GM23338 (cell line): ENCODE data around the gene TRMT6. TPM values are rescaled to one million over a fixed set of nuclear protein-coding genes. Genes with fewer than 3 reads are reported as not detected.
A peak's percentile ranks its signal among the peaks of the same experiment; 100 is the strongest.

Experiments
- ATAC-seq: fragments of 200-7000 bp; cut with Tn5 transposase; 3 replicates; pipeline ENCODE4 v1.9.1; 2020
- DNase-seq: peaks from one replicate; pipeline ENCODE4 v3.0.0-alpha.2; 2015; ENCODE audit warnings: low spot score
- H2AFZ ChIP-seq: fragments of 200-600 bp; sonication (generic); 2 replicates; pipeline ENCODE4 v1.8.0; 2016; ENCODE audit warnings: antibody characterized with exemption, mild to moderate bottlenecking, moderate library complexity
- H3F3A ChIP-seq: fragments of 200-600 bp; sonication (generic); replicated peaks from 2 replicates; pipeline ENCODE4 v1.8.0; 2017; ENCODE audit warnings: antibody characterized with exemption, mixed run types, low read depth
- H3K27ac ChIP-seq: fragments of 200-600 bp; sonication (generic); 2 replicates; pipeline ENCODE4 v1.6.1; 2016; ENCODE audit warnings: low read depth
- H3K27me3 ChIP-seq: fragments of 200-600 bp; sonication (generic); 2 replicates; pipeline ENCODE4 v1.8.0; 2016; ENCODE audit warnings: mild to moderate bottlenecking, mixed run types, moderate library complexity; ENCODE audit not compliant: insufficient read depth
- H3K36me3 ChIP-seq: fragments of 200-600 bp; sonication (generic); 2 replicates; pipeline ENCODE4 v1.8.0; 2016; ENCODE audit warnings: mild to moderate bottlenecking; ENCODE audit not compliant: insufficient read depth
- H3K4me1 ChIP-seq: fragments of 200-600 bp; sonication (generic); 2 replicates; pipeline ENCODE4 v1.8.0; 2016; ENCODE audit warnings: mild to moderate bottlenecking, moderate library complexity; ENCODE audit not compliant: insufficient read depth
- H3K4me2 ChIP-seq: fragments of 200-600 bp; sonication (generic); 2 replicates; pipeline ENCODE4 v1.7.1; 2017; ENCODE audit warnings: mixed run types
- H3K4me3 ChIP-seq: fragments of 200-600 bp; sonication (generic); 2 replicates; pipeline ENCODE4 v1.6.1; 2016; ENCODE audit warnings: mixed run types
- H3K79me2 ChIP-seq: fragments of 200-600 bp; sonication (generic); replicated peaks from 2 replicates; pipeline ENCODE4 v1.8.0; 2017; ENCODE audit warnings: mild to moderate bottlenecking; ENCODE audit not compliant: insufficient read depth
- H3K9me2 ChIP-seq: fragments of 200-600 bp; sonication (generic); 2 replicates; pipeline ENCODE4 v1.8.0; 2017; ENCODE audit not compliant: insufficient read depth
- H4K20me1 ChIP-seq: fragments of 200-600 bp; sonication (generic); replicated peaks from 2 replicates; pipeline ENCODE4 v1.8.0; 2017; ENCODE audit warnings: mild to moderate bottlenecking; ENCODE audit not compliant: insufficient read depth
- H3K27ac Mint-ChIP-seq: 2 replicates; pipeline ENCODE4 v1.8.0; 2020; ENCODE audit warnings: inconsistent platforms, mild to moderate bottlenecking, moderate library complexity, mixed read lengths
- H3K27me3 Mint-ChIP-seq: 3 replicates; pipeline ENCODE4 v1.8.0; 2022; ENCODE audit warnings: low read depth, mild to moderate bottlenecking, moderate library complexity, mixed read lengths, inconsistent platforms; ENCODE audit not compliant: insufficient read depth, poor library complexity
- H3K36me3 Mint-ChIP-seq: 3 replicates; pipeline ENCODE4 v1.8.0; 2021; ENCODE audit warnings: low read depth, mild to moderate bottlenecking, inconsistent platforms, moderate library complexity, mixed read lengths
- H3K4me1 Mint-ChIP-seq: 3 replicates; pipeline ENCODE4 v1.8.0; 2020; ENCODE audit warnings: mild to moderate bottlenecking, inconsistent platforms, mixed read lengths
- H3K4me3 Mint-ChIP-seq: 3 replicates; pipeline ENCODE4 v1.8.0; 2021; ENCODE audit warnings: moderate library complexity, mild to moderate bottlenecking, inconsistent platforms, mixed read lengths
- H3K9me3 Mint-ChIP-seq: 3 replicates; pipeline ENCODE4 v1.8.0; 2020; ENCODE audit warnings: moderate library complexity, mild to moderate bottlenecking, inconsistent platforms, mixed read lengths
- CREB1 ChIP-seq: fragments of 250-450 bp; sonication (Bioruptor Pico); IDR thresholded peaks from 2 replicates; pipeline ENCODE4 v1.5.0; 2020; ENCODE audit warnings: low read depth, mild to moderate bottlenecking, moderate library complexity
- EZH2 ChIP-seq: fragments of 200-600 bp; sonication (generic); IDR thresholded peaks from one replicate; pipeline ENCODE4 v1.8.0; 2017; ENCODE audit warnings: antibody characterized with exemption, mild to moderate bottlenecking, low read depth; ENCODE audit not compliant: unreplicated experiment
- EZH2phosphoT487 ChIP-seq: fragments of 200-600 bp; sonication (generic); IDR thresholded peaks from one replicate; pipeline ENCODE4 v1.8.1; 2018; ENCODE audit warnings: antibody characterized with exemption; ENCODE audit not compliant: unreplicated experiment
- JUNB ChIP-seq: IDR thresholded peaks from one replicate; pipeline ENCODE4 v1.6.1; 2016; ENCODE audit warnings: antibody characterized with exemption; ENCODE audit not compliant: unreplicated experiment
- NANOG ChIP-seq: IDR thresholded peaks from 2 replicates; pipeline ENCODE4 v1.6.1; 2016; ENCODE audit warnings: antibody characterized with exemption, borderline replicate concordance
- POLR2AphosphoS5 ChIP-seq: IDR thresholded peaks from 2 replicates; pipeline ENCODE4 v1.6.1; 2016; ENCODE audit warnings: antibody characterized with exemption, low read depth
- STAT1 ChIP-seq: IDR thresholded peaks from one replicate; pipeline ENCODE4 v1.6.1; 2016; ENCODE audit warnings: antibody characterized with exemption; ENCODE audit not compliant: unreplicated experiment
- ZNF114 ChIP-seq: fragments of 250-450 bp; sonication (Bioruptor Pico); IDR thresholded peaks from 2 replicates; pipeline ENCODE4 v1.5.0; 2020; ENCODE audit warnings: mild to moderate bottlenecking, moderate library complexity
- ZNF331 ChIP-seq: fragments of 250-450 bp; sonication (Bioruptor Pico); IDR thresholded peaks from 2 replicates; pipeline ENCODE4 v1.5.0; 2020; ENCODE audit warnings: low read depth, mild to moderate bottlenecking, moderate library complexity
- polyA plus RNA-seq: library from polyadenylated mRNA; unstranded; fragments of >200 nt; fragmentation: Nextera tagmentation; extraction: Ambion mirVana; gene quantifications from 2 replicates; pipeline ENCODE4 v1.2.1, GENCODE V29; 2016
- total RNA-seq: library from RNA; depleted of rRNA; stranded (reverse); fragments of >200 nt; shearing (Covaris generic); gene quantifications from 2 replicates; pipeline ENCODE4 v1.2.3, GENCODE V29; 2014
- TF ChIP-seq, protein P1 (sequence below): fragments of 250-450 bp; sonication (Bioruptor Pico); IDR thresholded peaks from 2 replicates; pipeline ENCODE4 v1.5.0; 2020; ENCODE audit warnings: mild to moderate bottlenecking, moderate library complexity
- TF ChIP-seq, protein P2 (sequence below), 2 experiments: fragments of 200-600 bp in 1 of 2; sonication (generic) in 1 of 2; conservative IDR thresholded peaks; 2 replicates each; pipeline versions ENCODE4 v1.5.1 to v1.6.1; 2016 to 2017; ENCODE audit warnings: antibody characterized with exemption in 2 of 2, low read depth in 2 of 2, mild to moderate bottlenecking in 2 of 2, moderate library complexity in 1 of 2
- TF ChIP-seq, protein P3 (sequence below): IDR thresholded peaks from 2 replicates; pipeline ENCODE4 v1.6.1; 2016; ENCODE audit warnings: antibody characterized with exemption
- TF ChIP-seq, protein P4 (sequence below): IDR thresholded peaks from one replicate; pipeline ENCODE4 v1.6.1; 2018; ENCODE audit warnings: antibody characterized with exemption; ENCODE audit not compliant: unreplicated experiment

The TRMT6 gene
- total and polyA plus RNA-seq, 2 experiments from 2014 or later = 15.5 to 26.3 TPM

DNA sequence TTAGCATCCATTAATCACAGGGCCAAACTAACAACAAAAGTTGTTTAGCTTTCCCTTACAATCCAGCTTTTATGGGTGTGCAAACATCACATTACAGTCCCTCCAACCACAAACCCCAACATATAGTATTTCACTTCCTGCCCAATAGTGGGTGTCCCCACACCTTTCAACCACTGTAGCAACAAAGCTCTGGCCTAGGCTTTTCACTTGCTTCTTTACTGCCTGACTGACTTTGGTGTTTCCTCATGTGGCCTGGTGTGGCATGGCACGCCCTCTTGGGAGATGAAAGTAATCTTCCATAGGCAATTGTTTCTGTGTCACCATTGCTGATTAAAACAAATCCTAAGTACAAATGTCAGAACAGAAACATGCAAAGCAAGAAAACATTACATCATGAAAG is 46.4 kb upstream of the TRMT6 start:
- H3F3A ChIP-seq = no peaks in the 10 kb centered on the region
- H3K4me2 ChIP-seq = no peak overlapping the region
- no peak overlapping the region for H3K27ac Mint-ChIP-seq
- no peaks in the 10 kb centered on the region; the same call in 1 of the 2 replicates for H4K20me1 ChIP-seq
- H3K4me3 Mint-ChIP-seq = no peak overlapping the region
- H3K4me3 ChIP-seq = no peak overlapping the region
- no peaks in the 10 kb centered on the region; the same call in 1 of the 2 replicates for H3K4me1 ChIP-seq
- peaks cover 7% of the 10 kb centered on the region for H3K4me1 Mint-ChIP-seq
- peak; percentile 69 for ATAC-seq
- H3K9me3 Mint-ChIP-seq = no peaks in the 10 kb centered on the region
- TF ChIP-seq EZH2 = no peak
- TF ChIP-seq, protein P1, sequence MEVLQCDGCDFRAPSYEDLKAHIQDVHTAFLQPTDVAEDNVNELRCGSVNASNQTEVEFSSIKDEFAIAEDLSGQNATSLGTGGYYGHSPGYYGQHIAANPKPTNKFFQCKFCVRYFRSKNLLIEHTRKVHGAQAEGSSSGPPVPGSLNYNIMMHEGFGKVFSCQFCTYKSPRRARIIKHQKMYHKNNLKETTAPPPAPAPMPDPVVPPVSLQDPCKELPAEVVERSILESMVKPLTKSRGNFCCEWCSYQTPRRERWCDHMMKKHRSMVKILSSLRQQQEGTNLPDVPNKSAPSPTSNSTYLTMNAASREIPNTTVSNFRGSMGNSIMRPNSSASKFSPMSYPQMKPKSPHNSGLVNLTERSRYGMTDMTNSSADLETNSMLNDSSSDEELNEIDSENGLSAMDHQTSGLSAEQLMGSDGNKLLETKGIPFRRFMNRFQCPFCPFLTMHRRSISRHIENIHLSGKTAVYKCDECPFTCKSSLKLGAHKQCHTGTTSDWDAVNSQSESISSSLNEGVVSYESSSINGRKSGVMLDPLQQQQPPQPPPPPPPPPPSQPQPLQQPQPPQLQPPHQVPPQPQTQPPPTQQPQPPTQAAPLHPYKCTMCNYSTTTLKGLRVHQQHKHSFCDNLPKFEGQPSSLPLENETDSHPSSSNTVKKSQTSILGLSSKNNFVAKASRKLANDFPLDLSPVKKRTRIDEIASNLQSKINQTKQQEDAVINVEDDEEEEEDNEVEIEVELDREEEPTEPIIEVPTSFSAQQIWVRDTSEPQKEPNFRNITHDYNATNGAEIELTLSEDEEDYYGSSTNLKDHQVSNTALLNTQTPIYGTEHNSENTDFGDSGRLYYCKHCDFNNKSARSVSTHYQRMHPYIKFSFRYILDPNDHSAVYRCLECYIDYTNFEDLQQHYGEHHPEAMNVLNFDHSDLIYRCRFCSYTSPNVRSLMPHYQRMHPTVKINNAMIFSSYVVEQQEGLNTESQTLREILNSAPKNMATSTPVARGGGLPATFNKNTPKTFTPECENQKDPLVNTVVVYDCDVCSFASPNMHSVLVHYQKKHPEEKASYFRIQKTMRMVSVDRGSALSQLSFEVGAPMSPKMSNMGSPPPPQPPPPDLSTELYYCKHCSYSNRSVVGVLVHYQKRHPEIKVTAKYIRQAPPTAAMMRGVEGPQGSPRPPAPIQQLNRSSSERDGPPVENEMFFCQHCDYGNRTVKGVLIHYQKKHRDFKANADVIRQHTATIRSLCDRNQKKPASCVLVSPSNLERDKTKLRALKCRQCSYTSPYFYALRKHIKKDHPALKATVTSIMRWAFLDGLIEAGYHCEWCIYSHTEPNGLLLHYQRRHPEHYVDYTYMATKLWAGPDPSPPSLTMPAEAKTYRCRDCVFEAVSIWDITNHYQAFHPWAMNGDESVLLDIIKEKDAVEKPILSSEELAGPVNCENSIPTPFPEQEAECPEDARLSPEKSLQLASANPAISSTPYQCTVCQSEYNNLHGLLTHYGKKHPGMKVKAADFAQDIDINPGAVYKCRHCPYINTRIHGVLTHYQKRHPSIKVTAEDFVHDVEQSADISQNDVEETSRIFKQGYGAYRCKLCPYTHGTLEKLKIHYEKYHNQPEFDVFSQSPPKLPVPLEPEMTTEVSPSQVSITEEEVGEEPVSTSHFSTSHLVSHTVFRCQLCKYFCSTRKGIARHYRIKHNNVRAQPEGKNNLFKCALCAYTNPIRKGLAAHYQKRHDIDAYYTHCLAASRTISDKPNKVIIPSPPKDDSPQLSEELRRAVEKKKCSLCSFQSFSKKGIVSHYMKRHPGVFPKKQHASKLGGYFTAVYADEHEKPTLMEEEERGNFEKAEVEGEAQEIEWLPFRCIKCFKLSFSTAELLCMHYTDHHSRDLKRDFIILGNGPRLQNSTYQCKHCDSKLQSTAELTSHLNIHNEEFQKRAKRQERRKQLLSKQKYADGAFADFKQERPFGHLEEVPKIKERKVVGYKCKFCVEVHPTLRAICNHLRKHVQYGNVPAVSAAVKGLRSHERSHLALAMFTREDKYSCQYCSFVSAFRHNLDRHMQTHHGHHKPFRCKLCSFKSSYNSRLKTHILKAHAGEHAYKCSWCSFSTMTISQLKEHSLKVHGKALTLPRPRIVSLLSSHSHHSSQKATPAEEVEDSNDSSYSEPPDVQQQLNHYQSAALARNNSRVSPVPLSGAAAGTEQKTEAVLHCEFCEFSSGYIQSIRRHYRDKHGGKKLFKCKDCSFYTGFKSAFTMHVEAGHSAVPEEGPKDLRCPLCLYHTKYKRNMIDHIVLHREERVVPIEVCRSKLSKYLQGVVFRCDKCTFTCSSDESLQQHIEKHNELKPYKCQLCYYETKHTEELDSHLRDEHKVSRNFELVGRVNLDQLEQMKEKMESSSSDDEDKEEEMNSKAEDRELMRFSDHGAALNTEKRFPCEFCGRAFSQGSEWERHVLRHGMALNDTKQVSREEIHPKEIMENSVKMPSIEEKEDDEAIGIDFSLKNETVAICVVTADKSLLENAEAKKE (CRISPR knock-in tag) = no peak
- no peak for TF ChIP-seq NANOG
- TF ChIP-seq, protein P2, sequence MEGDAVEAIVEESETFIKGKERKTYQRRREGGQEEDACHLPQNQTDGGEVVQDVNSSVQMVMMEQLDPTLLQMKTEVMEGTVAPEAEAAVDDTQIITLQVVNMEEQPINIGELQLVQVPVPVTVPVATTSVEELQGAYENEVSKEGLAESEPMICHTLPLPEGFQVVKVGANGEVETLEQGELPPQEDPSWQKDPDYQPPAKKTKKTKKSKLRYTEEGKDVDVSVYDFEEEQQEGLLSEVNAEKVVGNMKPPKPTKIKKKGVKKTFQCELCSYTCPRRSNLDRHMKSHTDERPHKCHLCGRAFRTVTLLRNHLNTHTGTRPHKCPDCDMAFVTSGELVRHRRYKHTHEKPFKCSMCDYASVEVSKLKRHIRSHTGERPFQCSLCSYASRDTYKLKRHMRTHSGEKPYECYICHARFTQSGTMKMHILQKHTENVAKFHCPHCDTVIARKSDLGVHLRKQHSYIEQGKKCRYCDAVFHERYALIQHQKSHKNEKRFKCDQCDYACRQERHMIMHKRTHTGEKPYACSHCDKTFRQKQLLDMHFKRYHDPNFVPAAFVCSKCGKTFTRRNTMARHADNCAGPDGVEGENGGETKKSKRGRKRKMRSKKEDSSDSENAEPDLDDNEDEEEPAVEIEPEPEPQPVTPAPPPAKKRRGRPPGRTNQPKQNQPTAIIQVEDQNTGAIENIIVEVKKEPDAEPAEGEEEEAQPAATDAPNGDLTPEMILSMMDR (conservative IDR thresholded peaks at IDR 0.05; ENCODE audit: low read depth in 2 of 2) = no peak
- TF ChIP-seq EZH2phosphoT487 = no peak
- TF ChIP-seq CREB1 = no peak
- TF ChIP-seq, protein P3, sequence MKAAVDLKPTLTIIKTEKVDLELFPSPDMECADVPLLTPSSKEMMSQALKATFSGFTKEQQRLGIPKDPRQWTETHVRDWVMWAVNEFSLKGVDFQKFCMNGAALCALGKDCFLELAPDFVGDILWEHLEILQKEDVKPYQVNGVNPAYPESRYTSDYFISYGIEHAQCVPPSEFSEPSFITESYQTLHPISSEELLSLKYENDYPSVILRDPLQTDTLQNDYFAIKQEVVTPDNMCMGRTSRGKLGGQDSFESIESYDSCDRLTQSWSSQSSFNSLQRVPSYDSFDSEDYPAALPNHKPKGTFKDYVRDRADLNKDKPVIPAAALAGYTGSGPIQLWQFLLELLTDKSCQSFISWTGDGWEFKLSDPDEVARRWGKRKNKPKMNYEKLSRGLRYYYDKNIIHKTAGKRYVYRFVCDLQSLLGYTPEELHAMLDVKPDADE = no peak
- TF ChIP-seq ZNF114 = no peak
- no peak for TF ChIP-seq STAT1
- TF ChIP-seq ZNF331 (CRISPR knock-in tag) = no peak
- TF ChIP-seq, protein P4, sequence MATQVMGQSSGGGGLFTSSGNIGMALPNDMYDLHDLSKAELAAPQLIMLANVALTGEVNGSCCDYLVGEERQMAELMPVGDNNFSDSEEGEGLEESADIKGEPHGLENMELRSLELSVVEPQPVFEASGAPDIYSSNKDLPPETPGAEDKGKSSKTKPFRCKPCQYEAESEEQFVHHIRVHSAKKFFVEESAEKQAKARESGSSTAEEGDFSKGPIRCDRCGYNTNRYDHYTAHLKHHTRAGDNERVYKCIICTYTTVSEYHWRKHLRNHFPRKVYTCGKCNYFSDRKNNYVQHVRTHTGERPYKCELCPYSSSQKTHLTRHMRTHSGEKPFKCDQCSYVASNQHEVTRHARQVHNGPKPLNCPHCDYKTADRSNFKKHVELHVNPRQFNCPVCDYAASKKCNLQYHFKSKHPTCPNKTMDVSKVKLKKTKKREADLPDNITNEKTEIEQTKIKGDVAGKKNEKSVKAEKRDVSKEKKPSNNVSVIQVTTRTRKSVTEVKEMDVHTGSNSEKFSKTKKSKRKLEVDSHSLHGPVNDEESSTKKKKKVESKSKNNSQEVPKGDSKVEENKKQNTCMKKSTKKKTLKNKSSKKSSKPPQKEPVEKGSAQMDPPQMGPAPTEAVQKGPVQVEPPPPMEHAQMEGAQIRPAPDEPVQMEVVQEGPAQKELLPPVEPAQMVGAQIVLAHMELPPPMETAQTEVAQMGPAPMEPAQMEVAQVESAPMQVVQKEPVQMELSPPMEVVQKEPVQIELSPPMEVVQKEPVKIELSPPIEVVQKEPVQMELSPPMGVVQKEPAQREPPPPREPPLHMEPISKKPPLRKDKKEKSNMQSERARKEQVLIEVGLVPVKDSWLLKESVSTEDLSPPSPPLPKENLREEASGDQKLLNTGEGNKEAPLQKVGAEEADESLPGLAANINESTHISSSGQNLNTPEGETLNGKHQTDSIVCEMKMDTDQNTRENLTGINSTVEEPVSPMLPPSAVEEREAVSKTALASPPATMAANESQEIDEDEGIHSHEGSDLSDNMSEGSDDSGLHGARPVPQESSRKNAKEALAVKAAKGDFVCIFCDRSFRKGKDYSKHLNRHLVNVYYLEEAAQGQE = no peak
- no peak for TF ChIP-seq JUNB
- TF ChIP-seq POLR2AphosphoS5 = no peak
- no peaks in the 10 kb centered on the region for H3K27me3 ChIP-seq
- no peak overlapping the region for H2AFZ ChIP-seq
- H3K79me2 ChIP-seq = no peaks in the 10 kb centered on the region
- peaks cover 19% of the 10 kb centered on the region; the same call in 1 of the 2 replicates for H3K36me3 ChIP-seq
- H3K27ac ChIP-seq = no peak overlapping the region
- no peaks in the 10 kb centered on the region for H3K27me3 Mint-ChIP-seq
- DNase-seq = peak; percentile 38
- peaks cover 20% of the 10 kb centered on the region for H3K36me3 Mint-ChIP-seq
- H3K9me2 ChIP-seq = no peaks in the 10 kb centered on the region
